ENCODE measurements around the gene ASTL.

DNA sequence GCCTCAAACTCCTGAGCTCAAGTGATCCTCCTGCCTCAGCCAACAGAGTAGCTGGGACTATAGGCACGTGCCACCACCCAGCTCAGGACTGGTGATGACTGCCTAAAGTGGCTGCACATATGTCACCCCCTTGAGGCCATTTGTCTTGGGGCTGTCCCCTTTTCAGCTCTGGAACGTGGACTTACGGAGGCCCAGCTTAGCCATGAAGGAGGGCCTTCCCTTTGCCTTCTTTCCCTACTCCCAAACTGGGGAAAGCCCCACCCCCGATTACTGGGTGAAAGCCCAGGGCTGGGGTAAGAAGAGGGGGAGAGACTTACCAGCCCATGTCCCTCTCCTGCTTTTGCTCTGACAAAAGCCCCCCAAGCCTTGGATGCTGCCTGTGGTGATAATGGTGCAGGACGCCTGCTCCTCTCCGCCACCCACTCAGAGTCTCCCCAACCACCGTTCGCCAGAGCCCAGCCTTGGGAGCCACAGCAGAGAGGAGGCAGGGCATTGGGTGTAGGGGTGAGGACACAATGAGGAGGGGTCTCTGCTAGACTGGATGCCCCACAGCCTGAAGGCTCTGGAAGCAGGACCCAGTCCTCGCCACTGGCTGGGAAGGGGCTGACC, 9.4 kb upstream of the ASTL start:
- TF ChIP-seq, protein P1, sequence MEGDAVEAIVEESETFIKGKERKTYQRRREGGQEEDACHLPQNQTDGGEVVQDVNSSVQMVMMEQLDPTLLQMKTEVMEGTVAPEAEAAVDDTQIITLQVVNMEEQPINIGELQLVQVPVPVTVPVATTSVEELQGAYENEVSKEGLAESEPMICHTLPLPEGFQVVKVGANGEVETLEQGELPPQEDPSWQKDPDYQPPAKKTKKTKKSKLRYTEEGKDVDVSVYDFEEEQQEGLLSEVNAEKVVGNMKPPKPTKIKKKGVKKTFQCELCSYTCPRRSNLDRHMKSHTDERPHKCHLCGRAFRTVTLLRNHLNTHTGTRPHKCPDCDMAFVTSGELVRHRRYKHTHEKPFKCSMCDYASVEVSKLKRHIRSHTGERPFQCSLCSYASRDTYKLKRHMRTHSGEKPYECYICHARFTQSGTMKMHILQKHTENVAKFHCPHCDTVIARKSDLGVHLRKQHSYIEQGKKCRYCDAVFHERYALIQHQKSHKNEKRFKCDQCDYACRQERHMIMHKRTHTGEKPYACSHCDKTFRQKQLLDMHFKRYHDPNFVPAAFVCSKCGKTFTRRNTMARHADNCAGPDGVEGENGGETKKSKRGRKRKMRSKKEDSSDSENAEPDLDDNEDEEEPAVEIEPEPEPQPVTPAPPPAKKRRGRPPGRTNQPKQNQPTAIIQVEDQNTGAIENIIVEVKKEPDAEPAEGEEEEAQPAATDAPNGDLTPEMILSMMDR (IDR thresholded peaks at IDR 0.05; ENCODE audit: extremely low read depth in 1 of 2, insufficient read depth in 1 of 2, low read depth in 1 of 2, low read length in 2 of 2): no peak
- TF ChIP-seq POLR2A (IDR thresholded peaks at IDR 0.05; ENCODE audit: low read depth, low read length): no peak
- no peak for TF ChIP-seq EZH2 (IDR thresholded peaks at IDR 0.05; ENCODE audit: borderline replicate concordance, low read depth, low read length, severe bottlenecking)
- no peak for TF ChIP-seq MYC (IDR thresholded peaks at IDR 0.05; ENCODE audit: low read depth, low read length)

Measured in endothelial cell of umbilical vein (primary cell).